K562 treated with DMSO at 1 percent for 48 hours (cell line): ENCODE data around the gene RAB26. TPM values are rescaled to one million over a fixed set of nuclear protein-coding genes. Genes with fewer than 3 reads are reported as not detected.

Experiments used
- total RNA-seq: library from RNA; unstranded; fragments of 300-600 nt; gene quantifications from 2 replicates; pipeline ENCODE4 v1.2.3, GENCODE V29; 2022; ENCODE audit warnings: low replicate concordance; ENCODE audit errors: extremely low read depth

The RAB26 gene
- not detected in 2 replicates for total RNA-seq

GRCh38 chr16:2147981-2148671, at the start of gene RAB26:
TSS of gene RAB26 (plus strand) at chr16:2148625. CDS start at chr16:2148784, 159 bp downstream.

GRCh38 chr16:2135770-2136490, 12.5 kb upstream of the RAB26 start, which contains the start of gene PKD1:
TSS of gene PKD1 (minus strand) at chr16:2135898. CDS start at chr16:2135689, 209 bp downstream.

GRCh38 chr16:2155091-2155950, 6.9 kb downstream of the RAB26 start, which contains the start of gene TRAF7:
TSS of gene TRAF7 (plus strand) at chr16:2155782. CDS start at chr16:2163921, 8,139 bp downstream.

GRCh38 chr16:2196162-2196980, 47.9 kb downstream of the RAB26 start, which contains the start of gene CASKIN1:
TSS of gene CASKIN1 (minus strand) at chr16:2196605. CDS start at chr16:2196432, 173 bp downstream.

Other genes with a start within 250 kb of the RAB26 start
- gene HS3ST6, start 230.2 kb upstream of the RAB26 start, total RNA-seq: not detected in 2 replicates
- gene MSRB1, start 205.4 kb upstream of the RAB26 start, total RNA-seq: not detected in 2 replicates
- gene RPL3L, start 193.9 kb upstream of the RAB26 start, total RNA-seq: not detected in 2 replicates
- gene NDUFB10, start 189.1 kb upstream of the RAB26 start, total RNA-seq: not detected in 2 replicates
- gene RPS2, start 183.8 kb upstream of the RAB26 start, total RNA-seq: 4,281 and 4,927 TPM in 2 replicates
- not detected in 2 replicates for gene RNF151, start 181.8 kb upstream of the RAB26 start, total RNA-seq
- gene TBL3, start 176.6 kb upstream of the RAB26 start, total RNA-seq: not detected in 2 replicates
- gene NOXO1, start 167.2 kb upstream of the RAB26 start, total RNA-seq: not detected in 2 replicates
- not detected in 2 replicates for gene GFER, start 164.4 kb upstream of the RAB26 start, total RNA-seq
- not detected in 2 replicates for gene SYNGR3, start 158.7 kb upstream of the RAB26 start, total RNA-seq
- gene ZNF598, start 138.8 kb upstream of the RAB26 start, total RNA-seq: not detected in 2 replicates
- gene NPW, start 128.8 kb upstream of the RAB26 start, total RNA-seq: not detected in 2 replicates
- gene NHERF2, start 121.7 kb upstream of the RAB26 start, total RNA-seq: not detected in 2 replicates
- gene NTHL1, start 100.8 kb upstream of the RAB26 start, total RNA-seq: not detected in 2 replicates
- gene TSC2, start 100.6 kb upstream of the RAB26 start, total RNA-seq: not detected in 2 replicates
- gene PKD1, start 12.7 kb upstream of the RAB26 start, total RNA-seq: 1,234 TPM in 1 of 2 replicates, not detected in the other
- gene TRAF7, start 7.2 kb downstream of the RAB26 start, total RNA-seq: not detected in 2 replicates
- gene CASKIN1, start 48.0 kb downstream of the RAB26 start, total RNA-seq: not detected in 2 replicates
- gene MLST8, start 56.8 kb downstream of the RAB26 start, total RNA-seq: not detected in 2 replicates
- gene BRICD5, start 62.2 kb downstream of the RAB26 start, total RNA-seq: not detected in 2 replicates
- not detected in 2 replicates for gene PGP, start 66.2 kb downstream of the RAB26 start, total RNA-seq
- not detected in 2 replicates for gene E4F1, start 75.0 kb downstream of the RAB26 start, total RNA-seq
- gene DNASE1L2, start 87.8 kb downstream of the RAB26 start, total RNA-seq: not detected in 2 replicates
- 674 TPM in 1 of 2 replicates, not detected in the other for gene ECI1, start 103.0 kb downstream of the RAB26 start, total RNA-seq
- gene RNPS1, start 119.5 kb downstream of the RAB26 start, total RNA-seq: not detected in 2 replicates
- gene ABCA3, start 192.1 kb downstream of the RAB26 start, total RNA-seq: not detected in 2 replicates